HepG2 (cell line): ENCODE data around the gene HMGN4. TPM values are rescaled to one million over a fixed set of nuclear protein-coding genes. Genes with fewer than 3 reads are reported as not detected.

Experiments
- ATAC-seq: fragments of 200-7000 bp; cut with Tn5 transposase; 3 replicates; pipeline ENCODE4 v1.9.1; 2020; ENCODE audit warnings: mild to moderate bottlenecking, moderate library complexity
- BruUV-seq: library from RNA; stranded (reverse); fragments of 400-500 nt; replicated peaks from 2 replicates; lab custom pipeline; 2021; lab: Mats Ljungman, UMichigan
- CTCF ChIA-PET: fragments of 300-600 bp; formaldehyde crosslinking; extraction: SDS; loops from one replicate; lab custom pipeline; 2021; ENCODE audit warnings: low total read pairs, inconsistent platforms, low intra/inter-chr PET ratio; lab: Yijun Ruan, JAX
- POLR2A ChIA-PET: fragments of 350-600 bp; sonication (Branson Sonifier 250); formaldehyde crosslinking; loops from one replicate; lab custom pipeline; 2020; ENCODE audit warnings: antibody characterized with exemption, inconsistent platforms; lab: Yijun Ruan, JAX
- DNase-seq: peaks from one replicate; pipeline ENCODE4 v3.0.0-alpha.2; 2015; ENCODE audit warnings: low spot score
- FAIRE-seq: peaks from 3 replicates; lab custom pipeline; 2011; peaks lifted over from hg19 to GRCh38; lab: Jason Lieb, UNC
- H2AFZ ChIP-seq: one replicate; pipeline ENCODE4 v1.6.1; 2011; ENCODE audit warnings: low read length, inconsistent platforms
- H3K27ac ChIP-seq: fragments of 300-600 bp; 3 replicates; pipeline ENCODE4 v1.8.0; 2011; ENCODE audit warnings: mixed run types, mild to moderate bottlenecking, mixed read lengths, low read length, inconsistent platforms; ENCODE audit not compliant: insufficient read depth; ENCODE audit errors: extremely low read length
- H3K27me3 ChIP-seq, 2 experiments: fragments of 200-600 bp in 1 of 2; 2 replicates in 1 of 2; 3 replicates in 1 of 2; pipeline versions ENCODE4 v1.6.0 to v1.8.0; 2011; ENCODE audit warnings: low read length in 2 of 2, mild to moderate bottlenecking in 2 of 2, moderate library complexity in 2 of 2, inconsistent platforms in 1 of 2; ENCODE audit not compliant: insufficient read depth in 2 of 2, control insufficient read depth in 1 of 2
- H3K36me3 ChIP-seq, 2 experiments: fragments of 200-600 bp in 1 of 2; replicated peaks in 1 of 2; 2 replicates in 1 of 2; 3 replicates in 1 of 2; pipeline versions ENCODE4 v1.5.1 to v1.8.0; 2011; ENCODE audit warnings: low read length in 2 of 2, inconsistent platforms in 1 of 2; ENCODE audit not compliant: insufficient read depth in 2 of 2, control insufficient read depth in 1 of 2
- H3K4me1 ChIP-seq: 2 replicates; pipeline ENCODE4 v1.5.1; 2012; ENCODE audit warnings: low read length, inconsistent platforms; ENCODE audit not compliant: insufficient read depth
- H3K4me2 ChIP-seq: 2 replicates; pipeline ENCODE4 v1.6.0; 2011; ENCODE audit warnings: low read depth, low read length, inconsistent platforms
- H3K4me3 ChIP-seq, 3 experiments: fragments of 200-600 bp in 1 of 3; sonication (generic), shearing (Covaris generic) in 1 of 3; replicated peaks in 1 of 3; 2 replicates each; pipeline ENCODE4 v1.5.1; 2011 to 2016; ENCODE audit warnings: low read length in 3 of 3, inconsistent platforms in 2 of 3, low read depth in 2 of 3, mild to moderate bottlenecking in 2 of 3, control low read depth in 1 of 3, mixed read lengths in 1 of 3; ENCODE audit not compliant: insufficient read depth in 1 of 3
- H3K79me2 ChIP-seq: one replicate; pipeline ENCODE4 v1.6.1; 2011; ENCODE audit warnings: low read length, inconsistent platforms; ENCODE audit not compliant: insufficient read depth
- H3K9ac ChIP-seq: 2 replicates; pipeline ENCODE4 v1.6.0; 2011; ENCODE audit warnings: mild to moderate bottlenecking, low read depth, low read length, inconsistent platforms; ENCODE audit not compliant: insufficient read depth
- H3K9me3 ChIP-seq: 2 replicates; pipeline ENCODE4 v1.5.1; 2012; ENCODE audit warnings: mild to moderate bottlenecking, low read length
- H4K20me1 ChIP-seq: 2 replicates; pipeline ENCODE4 v1.6.0; 2011; ENCODE audit warnings: inconsistent platforms, mild to moderate bottlenecking, low read length, moderate library complexity; ENCODE audit not compliant: insufficient read depth
- CERS6 ChIP-seq: sonication (generic); formaldehyde crosslinking; IDR thresholded peaks from 2 replicates; pipeline ENCODE4 v1.5.0; 2020; ENCODE audit warnings: missing genetic modification reagents
- GATAD1 ChIP-seq: IDR thresholded peaks from 2 replicates; pipeline ENCODE4 v1.6.1; 2016; ENCODE audit warnings: missing genetic modification reagents, missing compliant biosample characterization
- KIAA2018 ChIP-seq: sonication (generic); formaldehyde crosslinking; IDR thresholded peaks from 2 replicates; pipeline ENCODE4 v1.5.0; 2020; ENCODE audit warnings: mild to moderate bottlenecking, missing genetic modification reagents, borderline replicate concordance
- MAFK ChIP-seq, 2 experiments: IDR thresholded peaks in 1 of 2; conservative IDR thresholded peaks in 1 of 2; 2 replicates each; pipeline ENCODE4 v1.6.1; 2011; ENCODE audit warnings: improper control_type of control experiment in 2 of 2, low read length in 2 of 2
- ZNF652 ChIP-seq: IDR thresholded peaks from 2 replicates; pipeline ENCODE4 v1.6.1; 2016; ENCODE audit warnings: low read depth, borderline replicate concordance
- ZSCAN9 ChIP-seq: IDR thresholded peaks from 2 replicates; pipeline ENCODE4 v1.6.1; 2016; ENCODE audit warnings: borderline replicate concordance
- WGBS: methylation state at CpG from one replicate; pipeline ENCODE4 v1.1.6; 2017; ENCODE audit warnings: low lambda C conversion rate; 5-methylcytosine and 5-hydroxymethylcytosine counted together
- in situ Hi-C: cut with HindIII; loops from 2 replicates; pipeline ENCODE4 v1.10.0; 2017; ENCODE audit warnings: low pct_unique_long_range_greater_than_20kb; ENCODE audit not compliant: extremely low pct_ligation_motif_present
- intact Hi-C: fragments of 100-400 bp; cut with micrococcal nuclease; formaldehyde crosslinking; loops from one replicate; pipeline ENCODE4 v1.10.0; 2022; ENCODE audit not compliant: unreplicated experiment
- polyA plus RNA-seq, 8 experiments: library from polyadenylated mRNA; depleted of rRNA in 3 of 8; stranded (reverse) in 7 of 8; unstranded in 1 of 8; fragments of >200 nt; fragmentation: Illumina TruSeq in 4 of 8; extraction: Trizol in 4 of 8; gene quantifications; 2 replicates each; pipeline versions ENCODE4 v1.2.1 to v1.2.3, GENCODE V29; 2011 to 2016; ENCODE audit warnings: low read depth in 4 of 8, missing spikeins in 1 of 8, mixed read lengths in 1 of 8; ENCODE audit not compliant: insufficient read depth in 1 of 8
- total RNA-seq, 5 experiments: library from RNA; depleted of rRNA; stranded (reverse); fragments of >200 nt; fragmentation: Illumina TruSeq; extraction: Trizol; gene quantifications; 2 replicates each; pipeline ENCODE4 v1.2.3, GENCODE V29; 2016; ENCODE audit warnings: low read depth in 1 of 5

Gene HMGN4
- total and polyA plus RNA-seq, 2 of the 13 experiments (the other 11 are each of a cell fraction or from before 2014, with no cell fraction given): 39.9 to 52.1 TPM

- Histone ChIP-seq H3K9me3 (no peaks in the 10 kb centered on the region), H3K27ac (peak overlapping the region; percentile 56), H3K79me2 (peaks cover under 1% of the 10 kb centered on the region), H3K36me3 (no peaks in the 10 kb centered on the region), H3K4me2 (peak overlapping the region; percentile 91), H3K4me1 (peaks cover 37% of the 10 kb centered on the region), H3K4me3 (peak overlapping the region; percentile 67 to 78 (median 77)), H2AFZ (peak overlapping the region; percentile 94), H3K27me3 (no peaks in the 10 kb centered on the region), H3K9ac (peak overlapping the region; percentile 62), H4K20me1 (no peaks in the 10 kb centered on the region)
- DNase-seq (no peak), FAIRE-seq (no peak), ATAC-seq (no peak)
- POLR2A ChIA-PET: interaction anchor here (0.7 to 2.6 kb wide), 7 partner anchors 11 to 93 kb away, joined by 3 to 12 read pairs (median 8); partner anchors contain the start of gene BTN3A3
- CTCF ChIA-PET: no interaction called here
- no TSS peak for BruUV-seq
- TF ChIP-seq MAFK (conservative IDR thresholded peaks at IDR 0.05 in 1 of 2, IDR thresholded peaks at IDR 0.05 in 1 of 2; ENCODE audit: low read length in 2 of 2) (peak in 1 of 2 experiments; percentile 29; a peak in 1 of 4 replicates), CERS6 (CRISPR knock-in tag) (no peak)
- in situ Hi-C loops: no loop called here
- WGBS: 2% methylated on average over 1 of the region's 1 CpG
- intact Hi-C loops: loop anchor here (2.0 to 10.0 kb wide), 2 partner anchors 113 to 509 kb away; a partner anchor contains a TSS
Measured at GRCh38 chr6:26533532-26533931, 4.6 kb upstream of the HMGN4 start.

GRCh38 chr6:26534681-26535465 is 3.3 kb upstream of the HMGN4 start:
- H3K4me3 ChIP-seq: peak overlapping the region; percentile 57 to 67 (median 62)
- no TSS peak for BruUV-seq
- H3K36me3 ChIP-seq: no peaks in the 10 kb centered on the region
- H3K9me3 ChIP-seq: no peaks in the 10 kb centered on the region
- H3K9ac ChIP-seq: peak overlapping the region; percentile 40
- CTCF ChIA-PET: no interaction called here
- H4K20me1 ChIP-seq: no peaks in the 10 kb centered on the region
- no peak for FAIRE-seq
- intact Hi-C loops: loop anchor here (10.0 kb wide), 1 partner anchor 510 kb away; a partner anchor contains a TSS
- WGBS: 17% methylated on average over 6 of the region's 6 CpGs
- no peaks in the 10 kb centered on the region for H3K27me3 ChIP-seq
- ATAC-seq: no peak
- H3K4me2 ChIP-seq: peak overlapping the region; percentile 84
- peak; percentile 65 for DNase-seq
- in situ Hi-C loops: no loop called here
- H2AFZ ChIP-seq: peak overlapping the region; percentile 94
- peaks cover 13% of the 10 kb centered on the region for H3K79me2 ChIP-seq
- POLR2A ChIA-PET: interaction anchor here (0.8 to 4.0 kb wide), 2 partner anchors 16 to 18 kb away, joined by 3 to 68 read pairs; no protein-coding TSS in a partner anchor
- peaks cover 46% of the 10 kb centered on the region for H3K4me1 ChIP-seq
- H3K27ac ChIP-seq: no peak overlapping the region
- TF ChIP-seq GATAD1: 0 out of 2 replicates have a peak, but pooled peaks have one; percentile 20
- no peak for TF ChIP-seq KIAA2018 (CRISPR knock-in tag)
- 0 out of 2 replicates have a peak, but pooled peaks have one; percentile 7 for TF ChIP-seq ZNF652 (CRISPR knock-in tag)
- TF ChIP-seq ZSCAN9 (CRISPR knock-in tag): peak; percentile 9; the same call in 1 of the 2 replicates
